ENCODE data around the gene CDKN1C. TPM values are rescaled to one million over a fixed set of nuclear protein-coding genes. Genes with fewer than 3 reads are reported as not detected.

The CDKN1C gene
- total RNA-seq, 1 donor from 2014 or later = 27.7 TPM

GRCh38 chr11:2916892-2917645 lies 31.5 kb upstream of the CDKN1C start:
- H3K4me3 ChIP-seq (ENCODE audit: low read depth, low read length) = no peak overlapping the region
- TF ChIP-seq, protein P1, sequence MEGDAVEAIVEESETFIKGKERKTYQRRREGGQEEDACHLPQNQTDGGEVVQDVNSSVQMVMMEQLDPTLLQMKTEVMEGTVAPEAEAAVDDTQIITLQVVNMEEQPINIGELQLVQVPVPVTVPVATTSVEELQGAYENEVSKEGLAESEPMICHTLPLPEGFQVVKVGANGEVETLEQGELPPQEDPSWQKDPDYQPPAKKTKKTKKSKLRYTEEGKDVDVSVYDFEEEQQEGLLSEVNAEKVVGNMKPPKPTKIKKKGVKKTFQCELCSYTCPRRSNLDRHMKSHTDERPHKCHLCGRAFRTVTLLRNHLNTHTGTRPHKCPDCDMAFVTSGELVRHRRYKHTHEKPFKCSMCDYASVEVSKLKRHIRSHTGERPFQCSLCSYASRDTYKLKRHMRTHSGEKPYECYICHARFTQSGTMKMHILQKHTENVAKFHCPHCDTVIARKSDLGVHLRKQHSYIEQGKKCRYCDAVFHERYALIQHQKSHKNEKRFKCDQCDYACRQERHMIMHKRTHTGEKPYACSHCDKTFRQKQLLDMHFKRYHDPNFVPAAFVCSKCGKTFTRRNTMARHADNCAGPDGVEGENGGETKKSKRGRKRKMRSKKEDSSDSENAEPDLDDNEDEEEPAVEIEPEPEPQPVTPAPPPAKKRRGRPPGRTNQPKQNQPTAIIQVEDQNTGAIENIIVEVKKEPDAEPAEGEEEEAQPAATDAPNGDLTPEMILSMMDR (conservative IDR thresholded peaks at IDR 0.05; ENCODE audit: low read depth, low read length) = no peak
- no peak for DNase-seq (ENCODE audit: low read depth)

DNA sequence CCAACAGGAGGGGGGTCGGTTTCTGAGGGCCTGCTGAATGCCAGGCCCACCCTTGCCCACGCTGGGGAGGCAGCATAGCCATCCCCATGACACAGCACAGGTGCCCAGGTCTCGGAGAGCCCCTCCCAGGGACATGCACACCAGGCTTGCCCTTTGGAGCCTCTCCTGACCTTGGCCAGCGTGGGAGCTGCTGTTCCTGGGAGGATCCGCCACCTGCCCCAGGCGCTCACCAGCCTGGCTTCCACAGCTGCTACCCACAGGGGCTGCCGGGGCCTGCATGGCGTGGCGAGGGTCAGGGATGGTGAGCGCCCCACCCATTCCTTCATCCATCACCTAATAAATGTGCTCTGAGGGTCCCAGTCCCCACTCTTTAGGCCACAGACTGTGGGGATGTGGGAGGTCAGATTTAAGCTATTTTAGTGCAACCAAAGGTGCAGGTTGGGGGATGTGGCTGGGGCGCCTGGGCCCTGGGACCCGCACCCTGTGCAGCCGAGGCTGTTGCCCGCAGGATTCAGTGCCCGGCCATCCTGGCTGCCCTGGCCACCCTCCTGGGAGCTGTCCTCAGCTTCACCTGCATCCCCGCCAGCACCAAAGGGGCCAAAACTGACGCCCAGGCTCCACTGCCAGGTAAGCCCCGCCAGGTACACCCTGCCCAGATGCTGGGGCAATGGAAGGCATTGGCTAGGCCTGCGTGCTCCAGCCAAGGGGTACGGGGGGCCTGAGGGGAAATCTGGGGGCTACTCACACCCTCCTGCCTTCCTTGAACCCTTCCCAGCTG lies 30.7 kb upstream of the CDKN1C start:
- TF ChIP-seq, protein P1 (conservative IDR thresholded peaks at IDR 0.05; ENCODE audit: low read depth, low read length) = no peak
- no peak overlapping the region for H3K4me3 ChIP-seq (ENCODE audit: low read depth, low read length)
- no peak for DNase-seq (ENCODE audit: low read depth)

DNA sequence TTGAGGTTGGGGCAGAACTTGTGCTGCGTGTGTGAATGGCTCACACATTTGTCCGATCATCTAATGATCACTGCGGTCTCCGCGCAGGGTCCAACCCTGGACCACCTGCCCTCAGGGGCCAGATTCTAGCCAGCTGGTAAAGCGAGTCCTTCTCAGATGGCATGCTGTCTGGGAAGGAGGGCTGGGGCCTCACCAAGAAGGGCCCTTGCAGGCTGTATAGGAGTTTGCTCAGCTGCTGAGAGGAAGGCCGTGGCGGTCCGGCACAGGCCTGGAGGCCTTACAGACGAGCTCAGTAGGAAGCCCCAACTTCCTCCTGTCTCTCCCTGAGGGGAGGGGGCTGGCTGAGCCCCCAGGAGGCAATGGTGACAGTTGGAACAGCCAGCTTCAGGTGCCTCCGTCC lies 29.9 kb upstream of the CDKN1C start:
- no peak for DNase-seq (ENCODE audit: low read depth)
- no peak overlapping the region for H3K4me3 ChIP-seq (ENCODE audit: low read depth, low read length)
- TF ChIP-seq, protein P1 (conservative IDR thresholded peaks at IDR 0.05; ENCODE audit: low read depth, low read length) = no peak

DNA sequence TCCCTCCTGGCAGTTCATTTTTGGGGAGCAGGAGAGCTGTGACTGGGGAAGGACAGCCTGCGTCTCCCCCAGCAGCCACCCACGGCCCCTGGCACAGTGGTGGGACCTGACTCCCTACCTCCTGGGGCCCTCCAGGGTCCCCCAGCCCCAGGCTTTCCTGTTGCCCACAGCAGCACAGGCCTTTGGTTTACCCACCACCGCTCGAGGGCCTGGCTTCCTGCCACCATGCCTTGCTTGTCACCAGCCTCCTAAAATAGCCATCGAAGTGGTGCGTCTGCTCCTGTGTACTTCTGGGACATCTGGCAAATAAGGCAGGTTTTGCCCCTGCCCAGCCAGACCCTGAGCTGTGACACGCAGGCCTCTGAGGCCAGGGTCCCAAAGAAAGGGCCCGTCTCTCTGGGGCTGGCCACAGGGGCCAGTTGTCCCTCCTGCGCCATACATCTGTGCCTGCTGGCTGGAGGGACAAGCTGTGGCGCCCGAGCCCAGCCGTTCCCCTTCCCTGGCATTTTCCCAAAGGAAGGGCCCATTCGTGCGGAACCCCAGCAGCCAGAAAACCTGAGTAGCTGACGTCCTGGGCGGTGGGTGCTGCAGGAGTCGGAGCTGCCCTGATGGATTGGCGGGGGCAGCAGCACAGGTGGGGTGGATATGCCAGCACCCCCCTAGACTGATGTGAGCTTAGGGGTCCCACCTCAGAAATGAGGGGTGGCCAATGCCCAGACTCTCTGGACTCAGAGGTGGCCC lies 29.1 kb upstream of the CDKN1C start:
- TF ChIP-seq, protein P1 (conservative IDR thresholded peaks at IDR 0.05; ENCODE audit: low read depth, low read length) = no peak
- no peak for DNase-seq (ENCODE audit: low read depth)
- no peak overlapping the region for H3K4me3 ChIP-seq (ENCODE audit: low read depth, low read length)

DNA sequence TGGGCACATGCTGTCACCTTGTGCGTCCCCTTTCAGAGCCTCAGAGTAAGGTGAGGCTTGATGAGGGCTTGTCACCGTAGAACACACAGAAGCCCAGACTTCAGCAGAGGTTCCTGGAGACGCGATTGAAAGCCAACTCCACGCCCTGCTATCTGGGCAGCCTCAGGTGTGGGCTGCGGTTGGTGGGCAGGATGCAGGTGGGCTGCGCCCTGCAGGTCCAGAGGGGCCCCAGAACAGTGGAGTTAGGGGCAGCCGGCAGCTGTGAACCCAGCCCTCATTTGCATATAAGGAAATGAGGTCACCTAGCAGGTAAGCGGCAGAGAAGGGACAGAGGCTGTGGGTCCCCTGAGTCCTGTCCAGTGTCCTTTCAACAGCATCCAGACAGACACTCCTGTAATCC lies 28.2 kb upstream of the CDKN1C start:
- TF ChIP-seq, protein P1 (conservative IDR thresholded peaks at IDR 0.05; ENCODE audit: low read depth, low read length) = no peak
- no peak for DNase-seq (ENCODE audit: low read depth)
- no peak overlapping the region for H3K4me3 ChIP-seq (ENCODE audit: low read depth, low read length)

GRCh38 chr11:2913019-2913431 lies 27.4 kb upstream of the CDKN1C start:
- TF ChIP-seq, protein P1 (conservative IDR thresholded peaks at IDR 0.05; ENCODE audit: low read depth, low read length) = no peak
- no peak for DNase-seq (ENCODE audit: low read depth)
- no peak overlapping the region for H3K4me3 ChIP-seq (ENCODE audit: low read depth, low read length)

Measured in epithelial cell of proximal tubule (primary cell).